GM23338 (cell line): ENCODE data around the gene NFIB.

Source experiments
- POLR2AphosphoS5 ChIP-seq: IDR thresholded peaks from 2 replicates; pipeline ENCODE4 v1.6.1; 2016; ENCODE audit warnings: antibody characterized with exemption, low read depth
- TF ChIP-seq, protein P1 (sequence below), 2 experiments: fragments of 200-600 bp in 1 of 2; sonication (generic) in 1 of 2; conservative IDR thresholded peaks; 2 replicates each; pipeline versions ENCODE4 v1.5.1 to v1.6.1; 2016 to 2017; ENCODE audit warnings: antibody characterized with exemption in 2 of 2, low read depth in 2 of 2, mild to moderate bottlenecking in 2 of 2, moderate library complexity in 1 of 2
- TF ChIP-seq, protein P2 (sequence below): IDR thresholded peaks from one replicate; pipeline ENCODE4 v1.6.1; 2018; ENCODE audit warnings: antibody characterized with exemption; ENCODE audit not compliant: unreplicated experiment

DNA sequence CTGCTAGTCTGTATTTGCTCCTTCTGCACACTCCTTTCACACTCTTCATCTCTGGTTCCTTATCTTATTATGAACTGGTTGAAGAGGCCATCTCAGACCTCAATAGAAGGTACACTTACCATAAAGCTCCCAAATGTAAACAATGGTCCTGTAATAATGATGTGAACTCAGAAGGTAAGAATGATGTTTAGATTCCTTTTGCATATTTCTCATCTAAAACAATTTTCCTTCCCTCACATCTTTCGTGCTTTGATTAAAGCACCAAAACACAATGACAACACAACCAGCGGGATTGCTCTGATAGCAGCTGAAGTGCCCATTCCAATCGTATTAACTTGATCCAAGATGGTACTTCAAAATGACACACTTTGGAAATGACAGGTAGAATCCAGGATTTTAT, 34.3 kb downstream of the NFIB start:
- TF ChIP-seq, protein P1, sequence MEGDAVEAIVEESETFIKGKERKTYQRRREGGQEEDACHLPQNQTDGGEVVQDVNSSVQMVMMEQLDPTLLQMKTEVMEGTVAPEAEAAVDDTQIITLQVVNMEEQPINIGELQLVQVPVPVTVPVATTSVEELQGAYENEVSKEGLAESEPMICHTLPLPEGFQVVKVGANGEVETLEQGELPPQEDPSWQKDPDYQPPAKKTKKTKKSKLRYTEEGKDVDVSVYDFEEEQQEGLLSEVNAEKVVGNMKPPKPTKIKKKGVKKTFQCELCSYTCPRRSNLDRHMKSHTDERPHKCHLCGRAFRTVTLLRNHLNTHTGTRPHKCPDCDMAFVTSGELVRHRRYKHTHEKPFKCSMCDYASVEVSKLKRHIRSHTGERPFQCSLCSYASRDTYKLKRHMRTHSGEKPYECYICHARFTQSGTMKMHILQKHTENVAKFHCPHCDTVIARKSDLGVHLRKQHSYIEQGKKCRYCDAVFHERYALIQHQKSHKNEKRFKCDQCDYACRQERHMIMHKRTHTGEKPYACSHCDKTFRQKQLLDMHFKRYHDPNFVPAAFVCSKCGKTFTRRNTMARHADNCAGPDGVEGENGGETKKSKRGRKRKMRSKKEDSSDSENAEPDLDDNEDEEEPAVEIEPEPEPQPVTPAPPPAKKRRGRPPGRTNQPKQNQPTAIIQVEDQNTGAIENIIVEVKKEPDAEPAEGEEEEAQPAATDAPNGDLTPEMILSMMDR (conservative IDR thresholded peaks at IDR 0.05; ENCODE audit: low read depth in 2 of 2), result no peak
- no peak for TF ChIP-seq POLR2AphosphoS5
- TF ChIP-seq, protein P2, sequence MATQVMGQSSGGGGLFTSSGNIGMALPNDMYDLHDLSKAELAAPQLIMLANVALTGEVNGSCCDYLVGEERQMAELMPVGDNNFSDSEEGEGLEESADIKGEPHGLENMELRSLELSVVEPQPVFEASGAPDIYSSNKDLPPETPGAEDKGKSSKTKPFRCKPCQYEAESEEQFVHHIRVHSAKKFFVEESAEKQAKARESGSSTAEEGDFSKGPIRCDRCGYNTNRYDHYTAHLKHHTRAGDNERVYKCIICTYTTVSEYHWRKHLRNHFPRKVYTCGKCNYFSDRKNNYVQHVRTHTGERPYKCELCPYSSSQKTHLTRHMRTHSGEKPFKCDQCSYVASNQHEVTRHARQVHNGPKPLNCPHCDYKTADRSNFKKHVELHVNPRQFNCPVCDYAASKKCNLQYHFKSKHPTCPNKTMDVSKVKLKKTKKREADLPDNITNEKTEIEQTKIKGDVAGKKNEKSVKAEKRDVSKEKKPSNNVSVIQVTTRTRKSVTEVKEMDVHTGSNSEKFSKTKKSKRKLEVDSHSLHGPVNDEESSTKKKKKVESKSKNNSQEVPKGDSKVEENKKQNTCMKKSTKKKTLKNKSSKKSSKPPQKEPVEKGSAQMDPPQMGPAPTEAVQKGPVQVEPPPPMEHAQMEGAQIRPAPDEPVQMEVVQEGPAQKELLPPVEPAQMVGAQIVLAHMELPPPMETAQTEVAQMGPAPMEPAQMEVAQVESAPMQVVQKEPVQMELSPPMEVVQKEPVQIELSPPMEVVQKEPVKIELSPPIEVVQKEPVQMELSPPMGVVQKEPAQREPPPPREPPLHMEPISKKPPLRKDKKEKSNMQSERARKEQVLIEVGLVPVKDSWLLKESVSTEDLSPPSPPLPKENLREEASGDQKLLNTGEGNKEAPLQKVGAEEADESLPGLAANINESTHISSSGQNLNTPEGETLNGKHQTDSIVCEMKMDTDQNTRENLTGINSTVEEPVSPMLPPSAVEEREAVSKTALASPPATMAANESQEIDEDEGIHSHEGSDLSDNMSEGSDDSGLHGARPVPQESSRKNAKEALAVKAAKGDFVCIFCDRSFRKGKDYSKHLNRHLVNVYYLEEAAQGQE, result no peak
